K562 (cell line): ENCODE results near the gene ITGA11. TPM values are rescaled to one million over a fixed set of nuclear protein-coding genes. Genes with fewer than 3 reads are reported as not detected.

Experiments used
- ATAC-seq: fragments of 200-7000 bp; cut with Tn5 transposase; 3 replicates; pipeline ENCODE4 v1.9.1; 2020; ENCODE audit warnings: moderate library complexity
- BruUV-seq: library from RNA; stranded (reverse); fragments of 400-500 nt; replicated peaks from 2 replicates; lab custom pipeline; 2021; lab: Mats Ljungman, UMichigan
- CTCF ChIA-PET: fragments of 300-600 bp; formaldehyde crosslinking; extraction: SDS; loops from one replicate; lab custom pipeline; 2021; ENCODE audit warnings: low intra/inter-chr PET ratio; lab: Yijun Ruan, JAX
- POLR2A ChIA-PET: fragments of 300-600, 350-650 bp; sonication (Branson Sonifier 250); formaldehyde crosslinking; extraction: SDS; loops from one replicate; lab custom pipeline; 2021; ENCODE audit warnings: antibody characterized with exemption, inconsistent platforms; lab: Yijun Ruan, JAX
- DNase-seq, 4 experiments: peaks; one replicate each; pipeline versions ENCODE4 v3.0.0 to v3.0.0-alpha.2; 2011 to 2018; ENCODE audit warnings: low spot score in 3 of 4, mixed read lengths in 3 of 4; ENCODE audit errors: extremely low read depth in 1 of 4
- FAIRE-seq: peaks from 2 replicates; lab custom pipeline; 2011; peaks lifted over from hg19 to GRCh38; lab: Jason Lieb, UNC
- H2AFZ ChIP-seq: 2 replicates; pipeline ENCODE4 v1.6.0; 2011; ENCODE audit warnings: low read depth, low read length, control low read depth, inconsistent platforms
- H3K27ac ChIP-seq: fragments of 200-600 bp; 3 replicates; pipeline ENCODE4 v1.8.0; 2011; ENCODE audit warnings: low read depth, mild to moderate bottlenecking, control low read depth, inconsistent platforms, low read length, moderate library complexity, mixed read lengths; ENCODE audit errors: extremely low read depth
- H3K27me3 ChIP-seq, 2 experiments: fragments of 300-600 bp in 1 of 2; 2 replicates in 1 of 2; 3 replicates in 1 of 2; pipeline versions ENCODE4 v1.6.0 to v1.8.0; 2011; ENCODE audit warnings: inconsistent platforms in 2 of 2, low read length in 2 of 2, mild to moderate bottlenecking in 1 of 2, mixed read lengths in 1 of 2, moderate library complexity in 1 of 2; ENCODE audit not compliant: control insufficient read depth in 2 of 2, insufficient read depth in 2 of 2
- H3K36me3 ChIP-seq: fragments of 300-600 bp; 3 replicates; pipeline ENCODE4 v1.8.0; 2011; ENCODE audit warnings: mild to moderate bottlenecking, low read length, inconsistent platforms; ENCODE audit not compliant: control insufficient read depth, insufficient read depth
- H3K4me1 ChIP-seq, 2 experiments: fragments of 200-600 bp in 1 of 2; replicated peaks in 1 of 2; 2 replicates in 1 of 2; 3 replicates in 1 of 2; pipeline versions ENCODE4 v1.5.1 to v1.8.0; 2011; ENCODE audit warnings: inconsistent platforms in 2 of 2, low read length in 2 of 2, mild to moderate bottlenecking in 1 of 2, mixed read lengths in 1 of 2, moderate library complexity in 1 of 2; ENCODE audit not compliant: control insufficient read depth in 2 of 2, insufficient read depth in 2 of 2
- H3K4me2 ChIP-seq: 2 replicates; pipeline ENCODE4 v1.6.1; 2011; ENCODE audit warnings: low read length, control low read depth, inconsistent platforms, mixed read lengths; ENCODE audit not compliant: insufficient read depth
- H3K4me3 ChIP-seq: fragments of 200-600 bp; sonication (generic), shearing (Covaris generic); 2 replicates; pipeline ENCODE4 v1.5.1; 2016; ENCODE audit warnings: control low read depth, inconsistent platforms
- H3K79me2 ChIP-seq: fragments of 200-600 bp; 3 replicates; pipeline ENCODE4 v1.8.0; 2011; ENCODE audit warnings: low read length, inconsistent platforms; ENCODE audit not compliant: control insufficient read depth, insufficient read depth
- H3K9ac ChIP-seq, 2 experiments: 2 replicates each; pipeline versions ENCODE4 v1.6.0 to v1.6.1; 2011; ENCODE audit warnings: low read depth in 2 of 2, low read length in 2 of 2, control low read depth in 1 of 2, inconsistent platforms in 1 of 2, mild to moderate bottlenecking in 1 of 2, mixed read lengths in 1 of 2; ENCODE audit not compliant: insufficient read depth in 1 of 2
- H3K9me1 ChIP-seq: one replicate; pipeline ENCODE4 v1.6.0; 2011; ENCODE audit warnings: inconsistent platforms, mild to moderate bottlenecking, low read length, moderate library complexity; ENCODE audit not compliant: control insufficient read depth, insufficient read depth
- H3K9me3 ChIP-seq: replicated peaks from 2 replicates; pipeline ENCODE4 v1.5.1; 2011; ENCODE audit warnings: low read depth, low read length, inconsistent platforms; ENCODE audit not compliant: control insufficient read depth, insufficient read depth
- H4K20me1 ChIP-seq: replicated peaks from 2 replicates; pipeline ENCODE4 v1.6.1; 2011; ENCODE audit warnings: low read length, inconsistent platforms, mixed read lengths; ENCODE audit not compliant: control insufficient read depth, insufficient read depth
- EWSR1 ChIP-seq: fragments of 450-650 bp; IDR thresholded peaks from 2 replicates; pipeline ENCODE4 v1.6.1; 2018; ENCODE audit warnings: borderline replicate concordance, mild to moderate bottlenecking, low read depth, moderate library complexity; ENCODE audit not compliant: partially characterized antibody
- MAFG ChIP-seq: fragments of 450-650 bp; conservative IDR thresholded peaks from 2 replicates; pipeline ENCODE4 v1.6.1; 2016; ENCODE audit warnings: missing genetic modification characterization, missing compliant biosample characterization
- RAD21 ChIP-seq, 2 experiments: fragments of 250-450 bp in 1 of 2; fragments of 450-650 bp in 1 of 2; sonication (Bioruptor Pico) in 1 of 2; formaldehyde crosslinking in 1 of 2; IDR thresholded peaks in 1 of 2; conservative IDR thresholded peaks in 1 of 2; 2 replicates each; pipeline versions ENCODE4 v1.4.0 to v1.8.0; 2020 to 2022; ENCODE audit warnings: mild to moderate bottlenecking in 2 of 2, moderate library complexity in 1 of 2
- REST ChIP-seq, 2 experiments: fragments of 450-650 bp; formaldehyde crosslinking in 1 of 2; IDR thresholded peaks; 2 replicates each; pipeline versions ENCODE4 v1.4.0 to v1.6.1; 2014 to 2020; ENCODE audit warnings: mild to moderate bottlenecking in 2 of 2, borderline replicate concordance in 1 of 2, low read depth in 1 of 2
- STAT5B ChIP-seq: fragments of 250-450 bp; sonication (Bioruptor Pico); IDR thresholded peaks from 2 replicates; pipeline ENCODE4 v1.8.0; 2021; ENCODE audit warnings: mild to moderate bottlenecking, inconsistent platforms
- TRIM28 ChIP-seq: fragments of 450-650 bp; IDR thresholded peaks from 2 replicates; pipeline ENCODE4 v1.6.1; 2017
- ZNF184 ChIP-seq: sonication (generic); formaldehyde crosslinking; IDR thresholded peaks from 2 replicates; pipeline ENCODE4 v1.5.0; 2020; ENCODE audit warnings: missing genetic modification reagents
- ZNF197 ChIP-seq: fragments of 200-800 bp; sonication (Bioruptor generic); IDR thresholded peaks from 2 replicates; pipeline ENCODE4 v1.6.1; 2016; ENCODE audit warnings: low read depth, missing genetic modification characterization, missing compliant biosample characterization
- WGBS: fragments of 100-300 bp; shearing (Covaris generic); methylation state at CpG from one replicate; pipeline ENCODE4 v1.1.6; 2016; ENCODE audit warnings: low coverage, mixed read lengths; ENCODE audit not compliant: insufficient coverage; ENCODE audit errors: missing lambda C conversion rate; 5-methylcytosine and 5-hydroxymethylcytosine counted together
- in situ Hi-C: fragments of 300-500 bp; cut with MboI; formaldehyde crosslinking; loops from 4 replicates; pipeline ENCODE4 v1.15.0; 2018; ENCODE audit warnings: inconsistent platforms, mixed read lengths
- intact Hi-C: fragments of 100-400 bp; cut with micrococcal nuclease; formaldehyde crosslinking; loops from 2 replicates; pipeline ENCODE4 v1.14.2; 2022
- polyA plus RNA-seq, 8 experiments: library from polyadenylated mRNA; depleted of rRNA in 4 of 8; stranded (reverse) in 5 of 8; unstranded in 3 of 8; fragments of >200 nt; fragmentation: Nextera tagmentation in 2 of 8; fragmentation: Illumina TruSeq in 1 of 8; extraction: Ambion mirVana in 2 of 8; extraction: Trizol in 1 of 8; gene quantifications; 2 replicates each; pipeline versions ENCODE4 v1.2.1 to v1.2.3, GENCODE V29; 2011 to 2014; ENCODE audit warnings: inconsistent platforms in 1 of 8, missing spikeins in 1 of 8
- total RNA-seq, 7 experiments: library from RNA; depleted of rRNA in 6 of 7; stranded (reverse); fragments of >200 nt in 6 of 7; fragmentation: Illumina TruSeq in 2 of 7; extraction: Trizol in 2 of 7; gene quantifications; 2 replicates each; pipeline versions ENCODE4 v1.2.1 to v1.2.3, GENCODE V29; 2011 to 2021; ENCODE audit warnings: low replicate concordance in 1 of 7
- TF ChIP-seq, protein P1 (sequence below): fragments of 450-650 bp; IDR thresholded peaks from 2 replicates; pipeline ENCODE4 v1.6.1; 2017; ENCODE audit warnings: mild to moderate bottlenecking, moderate library complexity

ITGA11 gene
- total and polyA plus RNA-seq, 9 of the 15 experiments (the other 6 are each of a cell fraction or from before 2014, with no cell fraction given) = 0.01 TPM; not detected in 8

DNA sequence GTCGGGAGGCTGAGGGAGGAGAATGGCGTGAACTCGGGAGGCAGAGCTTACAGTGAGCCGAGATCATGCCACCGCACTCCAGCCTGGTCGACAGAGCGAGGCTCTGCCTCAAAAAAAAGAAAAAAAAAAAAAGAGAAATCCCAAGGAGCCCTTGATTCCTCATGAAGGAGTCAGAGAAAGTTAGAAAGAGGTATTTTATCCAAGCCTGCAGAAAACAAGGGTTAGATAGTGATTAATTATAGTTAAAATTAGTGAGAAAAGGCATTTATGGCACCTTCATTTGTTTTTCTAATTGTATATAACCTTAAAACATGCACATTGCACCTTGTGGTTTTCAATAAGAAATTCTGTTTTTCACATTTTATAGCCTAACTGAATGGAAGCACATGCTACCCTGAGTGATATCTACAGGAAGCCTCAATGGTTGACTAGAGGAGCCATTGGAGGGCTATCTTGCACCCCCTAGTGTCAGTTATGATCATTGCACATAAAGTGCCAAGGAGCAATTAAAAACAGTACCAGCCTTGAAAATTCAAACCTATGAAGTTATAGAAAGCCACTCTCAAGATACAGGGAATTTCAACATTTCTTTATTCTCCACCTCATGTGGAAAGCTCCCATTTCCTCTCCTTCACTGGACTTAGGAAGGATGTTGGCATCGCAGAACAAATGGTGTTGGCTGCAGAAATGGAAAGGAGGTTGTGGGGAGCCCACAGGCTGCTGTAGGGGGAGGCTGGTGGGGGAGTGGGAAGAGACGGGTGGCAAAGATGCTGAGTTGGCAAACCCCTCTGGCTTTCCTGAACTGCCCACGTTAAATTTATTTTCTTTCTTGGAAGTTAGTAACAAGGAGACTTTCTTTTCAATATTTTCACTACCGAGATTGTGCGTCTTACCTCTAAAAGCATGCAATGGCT is 48.5 kb downstream of the ITGA11 start:
- 0 out of 2 replicates have a peak, but pooled peaks cover 4% of the 10 kb centered on the region for H4K20me1 ChIP-seq
- intact Hi-C loops (loop anchor here (1.0 to 2.0 kb wide), 2 partner anchors 77 to 131 kb away; no protein-coding TSS in a partner anchor), in situ Hi-C loops (no loop called here)
- no peaks in the 10 kb centered on the region for H3K9me3 ChIP-seq
- H3K36me3 ChIP-seq = no peaks in the 10 kb centered on the region
- ChIA-PET POLR2A (no interaction called here), CTCF (interaction anchor here (0.9 to 1.7 kb wide), 2 partner anchors 76 to 78 kb away, joined by 3 to 4 read pairs; no protein-coding TSS in a partner anchor)
- H2AFZ ChIP-seq = no peak overlapping the region
- H3K4me2 ChIP-seq = no peak overlapping the region
- WGBS = 26% methylated on average over 11 of the region's 12 CpGs
- FAIRE-seq (peak; percentile 83), ATAC-seq (peak; percentile 61; the same call in 1 of the 3 replicates), DNase-seq (peak; percentile 53 to 74 (median 66))
- no peak overlapping the region for H3K27ac ChIP-seq
- peaks cover 0 to 29% of the 10 kb centered on the region in 2 experiments; a peak in 3 of 5 replicates for H3K27me3 ChIP-seq
- BruUV-seq = no TSS peak
- H3K4me3 ChIP-seq = no peak overlapping the region
- H3K9ac ChIP-seq = no peak overlapping the region
- H3K79me2 ChIP-seq = no peaks in the 10 kb centered on the region
- no peaks in the 10 kb centered on the region for H3K9me1 ChIP-seq
- no peaks in the 10 kb centered on the region for H3K4me1 ChIP-seq
- TF ChIP-seq, protein P1, sequence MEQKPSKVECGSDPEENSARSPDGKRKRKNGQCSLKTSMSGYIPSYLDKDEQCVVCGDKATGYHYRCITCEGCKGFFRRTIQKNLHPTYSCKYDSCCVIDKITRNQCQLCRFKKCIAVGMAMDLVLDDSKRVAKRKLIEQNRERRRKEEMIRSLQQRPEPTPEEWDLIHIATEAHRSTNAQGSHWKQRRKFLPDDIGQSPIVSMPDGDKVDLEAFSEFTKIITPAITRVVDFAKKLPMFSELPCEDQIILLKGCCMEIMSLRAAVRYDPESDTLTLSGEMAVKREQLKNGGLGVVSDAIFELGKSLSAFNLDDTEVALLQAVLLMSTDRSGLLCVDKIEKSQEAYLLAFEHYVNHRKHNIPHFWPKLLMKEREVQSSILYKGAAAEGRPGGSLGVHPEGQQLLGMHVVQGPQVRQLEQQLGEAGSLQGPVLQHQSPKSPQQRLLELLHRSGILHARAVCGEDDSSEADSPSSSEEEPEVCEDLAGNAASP = no peak
- peak; percentile 38; the same call in 1 of the 2 replicates for TF ChIP-seq REST (IDR thresholded peaks at IDR 0.05; ENCODE audit: borderline replicate concordance)
- TF ChIP-seq REST (CRISPR knock-in tag; IDR thresholded peaks at IDR 0.05; ENCODE audit: low read depth) = no peak
- no peak for TF ChIP-seq ZNF197 (CRISPR knock-in tag)
- TF ChIP-seq STAT5B (CRISPR knock-in tag) = no peak
- TF ChIP-seq MAFG = 0 out of 2 replicates have a peak, but pooled peaks have one; percentile 7
- TF ChIP-seq TRIM28 = peak; percentile 77; the same call in 1 of the 2 replicates
- peak; percentile 81; the same call in 1 of the 2 replicates for TF ChIP-seq ZNF184 (CRISPR knock-in tag)
- TF ChIP-seq RAD21 (CRISPR knock-in tag; conservative IDR thresholded peaks at IDR 0.05 in 1 of 2, IDR thresholded peaks at IDR 0.05 in 1 of 2) = peak; percentile 36 to 64
- TF ChIP-seq EWSR1 = no peak
